ENCODE measurements around the gene CLEC9A. TPM values are rescaled to one million over a fixed set of nuclear protein-coding genes. Genes with fewer than 3 reads are reported as not detected.

Gene CLEC9A
- total RNA-seq, 1 donor from 2014 or later, result not detected

DNA sequence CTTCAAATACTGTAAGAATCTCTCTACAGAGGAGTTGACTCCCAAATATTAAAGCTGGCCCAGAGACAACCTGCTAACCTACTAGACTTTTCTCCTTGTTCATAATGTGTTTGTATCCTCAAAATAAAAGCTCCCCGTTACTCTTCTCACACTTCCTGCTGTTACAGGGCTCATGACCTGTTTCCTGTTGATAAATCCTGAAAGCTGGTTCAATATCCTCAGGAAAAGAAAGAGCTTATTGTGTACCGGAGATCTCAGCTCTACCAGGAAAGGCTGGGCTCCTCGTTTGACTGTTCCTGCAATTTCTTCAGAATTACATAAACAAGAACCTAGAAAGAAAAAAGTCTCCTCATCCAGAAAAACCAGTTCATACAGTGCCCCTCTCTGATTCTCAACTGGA is 37.5 kb downstream of the CLEC9A start:
- TF ChIP-seq, protein P1, sequence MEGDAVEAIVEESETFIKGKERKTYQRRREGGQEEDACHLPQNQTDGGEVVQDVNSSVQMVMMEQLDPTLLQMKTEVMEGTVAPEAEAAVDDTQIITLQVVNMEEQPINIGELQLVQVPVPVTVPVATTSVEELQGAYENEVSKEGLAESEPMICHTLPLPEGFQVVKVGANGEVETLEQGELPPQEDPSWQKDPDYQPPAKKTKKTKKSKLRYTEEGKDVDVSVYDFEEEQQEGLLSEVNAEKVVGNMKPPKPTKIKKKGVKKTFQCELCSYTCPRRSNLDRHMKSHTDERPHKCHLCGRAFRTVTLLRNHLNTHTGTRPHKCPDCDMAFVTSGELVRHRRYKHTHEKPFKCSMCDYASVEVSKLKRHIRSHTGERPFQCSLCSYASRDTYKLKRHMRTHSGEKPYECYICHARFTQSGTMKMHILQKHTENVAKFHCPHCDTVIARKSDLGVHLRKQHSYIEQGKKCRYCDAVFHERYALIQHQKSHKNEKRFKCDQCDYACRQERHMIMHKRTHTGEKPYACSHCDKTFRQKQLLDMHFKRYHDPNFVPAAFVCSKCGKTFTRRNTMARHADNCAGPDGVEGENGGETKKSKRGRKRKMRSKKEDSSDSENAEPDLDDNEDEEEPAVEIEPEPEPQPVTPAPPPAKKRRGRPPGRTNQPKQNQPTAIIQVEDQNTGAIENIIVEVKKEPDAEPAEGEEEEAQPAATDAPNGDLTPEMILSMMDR (IDR thresholded peaks at IDR 0.05), result no peak
- no peaks in the 10 kb centered on the region for H3K27me3 ChIP-seq
- no peak overlapping the region for H3K4me3 ChIP-seq
- H3K9me3 ChIP-seq, result no peaks in the 10 kb centered on the region
- intact Hi-C loops (cut with DNase I), result no loop called here
- no peak overlapping the region for H3K27ac ChIP-seq
- no peaks in the 10 kb centered on the region for H3K36me3 ChIP-seq
- no peaks in the 10 kb centered on the region for H3K4me1 ChIP-seq
- no peak for DNase-seq (ENCODE audit: low spot score in 2 of 2)

DNA sequence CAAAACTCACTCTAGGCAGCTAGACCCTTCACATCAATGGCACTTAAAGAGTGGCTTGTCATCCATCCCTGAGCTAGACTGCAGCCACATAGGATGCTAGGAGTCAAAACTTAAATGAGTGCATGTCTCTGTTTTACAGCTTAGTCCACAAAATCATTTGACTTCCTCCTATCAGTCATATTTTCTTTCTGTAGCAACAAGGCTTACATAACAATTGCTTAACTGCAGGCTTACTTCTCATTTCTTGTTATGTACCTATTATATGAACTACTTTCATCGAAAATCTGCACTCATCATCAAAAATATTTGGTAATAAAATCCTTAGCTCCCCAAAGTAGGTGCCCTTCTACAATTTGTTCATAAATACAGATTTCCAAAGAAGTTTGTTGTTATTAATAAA is 38.2 kb downstream of the CLEC9A start:
- TF ChIP-seq, protein P1 (IDR thresholded peaks at IDR 0.05), result no peak
- intact Hi-C loops (cut with DNase I), result no loop called here
- H3K27ac ChIP-seq, result peak overlapping the region; percentile 18 to 27
- DNase-seq (ENCODE audit: low spot score in 2 of 2), result no peak
- no peaks in the 10 kb centered on the region for H3K27me3 ChIP-seq
- H3K36me3 ChIP-seq, result no peaks in the 10 kb centered on the region
- no peak overlapping the region for H3K4me3 ChIP-seq
- no peaks in the 10 kb centered on the region for H3K4me1 ChIP-seq
- no peaks in the 10 kb centered on the region for H3K9me3 ChIP-seq

DNA sequence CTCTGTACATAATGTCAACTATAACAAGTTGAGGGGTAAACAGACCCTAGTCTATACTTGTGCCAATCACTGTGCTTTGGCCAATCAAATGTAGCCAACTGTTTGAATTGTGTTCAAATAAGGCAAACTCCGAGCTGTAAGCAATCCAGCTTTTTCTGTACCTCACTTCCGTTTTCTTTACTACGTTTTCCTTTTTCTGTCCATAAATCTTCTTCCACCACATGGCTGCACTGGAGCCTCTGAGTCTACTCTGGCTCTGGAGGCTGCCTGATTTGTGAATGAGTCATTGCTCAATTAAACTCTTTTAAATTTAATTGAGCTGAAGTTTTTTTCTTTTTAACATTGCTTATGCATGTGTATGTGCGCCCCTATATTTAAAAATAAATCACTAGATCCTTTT is 38.6 kb downstream of the CLEC9A start:
- Histone ChIP-seq H3K27me3 (no peaks in the 10 kb centered on the region), H3K4me1 (no peaks in the 10 kb centered on the region), H3K9me3 (no peaks in the 10 kb centered on the region), H3K36me3 (no peaks in the 10 kb centered on the region), H3K4me3 (no peak overlapping the region), H3K27ac (peak overlapping the region in 1 of 2 donors; percentile 27)
- TF ChIP-seq, protein P1 (IDR thresholded peaks at IDR 0.05), result no peak
- intact Hi-C loops (cut with DNase I), result no loop called here
- DNase-seq (ENCODE audit: low spot score in 2 of 2), result no peak

DNA sequence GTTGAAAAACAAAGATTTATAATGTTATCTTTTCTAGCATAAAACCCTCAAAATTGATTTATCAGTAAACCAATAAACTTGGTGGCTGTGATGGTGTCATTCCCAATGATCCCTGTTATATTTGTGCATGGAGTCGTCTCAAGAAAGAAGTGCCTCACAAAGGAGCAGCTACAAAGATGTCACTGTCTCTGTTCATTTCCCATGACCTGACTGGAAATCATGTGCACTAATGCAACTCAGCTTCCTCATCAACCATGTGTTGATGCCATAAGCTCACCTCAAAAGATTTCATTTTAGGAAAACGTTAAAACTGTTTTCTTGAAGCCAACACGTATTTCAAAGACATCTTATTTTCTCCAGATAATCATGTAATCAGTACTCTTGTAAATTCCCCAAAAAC is 39.5 kb downstream of the CLEC9A start:
- intact Hi-C loops (cut with DNase I), result no loop called here

DNA sequence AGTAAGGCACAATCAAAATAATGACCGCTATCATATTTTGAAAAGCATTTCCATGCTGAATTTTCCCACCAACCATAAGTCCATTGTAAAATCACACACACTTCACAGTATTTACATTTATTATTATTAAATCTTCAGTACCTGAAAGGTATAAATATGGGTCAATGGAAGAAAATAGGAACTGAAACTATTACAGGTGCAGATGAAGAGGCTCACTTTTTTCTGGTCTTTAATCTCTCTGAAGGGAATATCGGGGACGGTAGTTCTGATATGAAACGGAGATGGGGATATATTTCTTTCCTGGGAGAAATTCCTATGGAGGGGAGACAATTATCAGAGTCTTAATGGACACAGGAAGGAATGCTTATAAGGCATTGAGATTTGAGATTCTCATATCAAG is 39.9 kb downstream of the CLEC9A start:
- Histone ChIP-seq H3K9me3 (no peaks in the 10 kb centered on the region), H3K27me3 (no peaks in the 10 kb centered on the region), H3K4me3 (no peak overlapping the region), H3K27ac (no peak overlapping the region), H3K4me1 (no peaks in the 10 kb centered on the region), H3K36me3 (no peaks in the 10 kb centered on the region)
- intact Hi-C loops (cut with DNase I), result no loop called here
- TF ChIP-seq, protein P1 (IDR thresholded peaks at IDR 0.05), result no peak
- no peak for DNase-seq (ENCODE audit: low spot score in 2 of 2)

More for the DNA sequence above, 39.5 kb downstream of the CLEC9A start:
- Histone ChIP-seq H3K4me1 (no peaks in the 10 kb centered on the region), H3K36me3 (no peaks in the 10 kb centered on the region), H3K27ac (no peak overlapping the region), H3K27me3 (no peaks in the 10 kb centered on the region), H3K9me3 (no peaks in the 10 kb centered on the region), H3K4me3 (no peak overlapping the region)
- TF ChIP-seq, protein P1 (IDR thresholded peaks at IDR 0.05), result no peak
- DNase-seq (ENCODE audit: low spot score in 2 of 2), result no peak

DNA sequence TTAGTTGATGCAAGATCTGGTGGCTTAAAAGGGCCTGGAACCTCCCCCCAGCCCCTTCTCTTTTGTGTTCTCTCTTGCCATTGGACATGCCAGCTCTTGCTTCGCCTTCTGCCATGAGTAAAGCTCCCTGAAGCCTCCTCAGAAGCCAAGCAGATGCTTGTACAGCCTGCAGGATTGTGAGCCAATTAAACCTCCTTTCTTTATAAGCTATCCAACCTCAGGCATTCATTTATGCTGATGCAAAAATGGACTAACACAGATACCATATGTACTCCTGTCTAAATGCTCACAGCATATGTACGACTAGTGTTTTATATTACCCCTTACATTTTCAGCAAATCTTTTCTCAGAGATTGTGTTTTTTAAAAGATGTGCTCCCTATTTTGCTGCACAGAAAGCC is 41.6 kb downstream of the CLEC9A start:
- TF ChIP-seq, protein P1 (IDR thresholded peaks at IDR 0.05), result no peak
- no peak for DNase-seq (ENCODE audit: low spot score in 2 of 2)
- no peak overlapping the region for H3K27ac ChIP-seq
- no peaks in the 10 kb centered on the region for H3K9me3 ChIP-seq
- H3K36me3 ChIP-seq, result no peaks in the 10 kb centered on the region
- no peaks in the 10 kb centered on the region for H3K4me1 ChIP-seq
- H3K4me3 ChIP-seq, result no peak overlapping the region
- intact Hi-C loops (cut with DNase I), result no loop called here
- H3K27me3 ChIP-seq, result no peaks in the 10 kb centered on the region

Measured in ascending aorta (tissue), 2 donors.